Sigmoid colon (tissue), 4 donors: Measurements from ENCODE around the gene CAPZA2.

Source experiments
- POLR2AphosphoS5 ChIP-seq, 4 donors: sonication (generic); formaldehyde crosslinking; IDR thresholded peaks; one replicate each; pipeline ENCODE4 v1.6.1; 2017; ENCODE audit warnings: antibody characterized with exemption in 4 of 4
- TF ChIP-seq, protein P1 (sequence below), 4 experiments: fragments of 450-650 bp in 3 of 4; fragments of 200-600 bp in 1 of 4; IDR thresholded peaks; one replicate each; pipeline ENCODE4 v1.5.1; 2016 to 2019; ENCODE audit warnings: antibody characterized with exemption in 4 of 4, mild to moderate bottlenecking in 3 of 4, moderate library complexity in 2 of 4

DNA sequence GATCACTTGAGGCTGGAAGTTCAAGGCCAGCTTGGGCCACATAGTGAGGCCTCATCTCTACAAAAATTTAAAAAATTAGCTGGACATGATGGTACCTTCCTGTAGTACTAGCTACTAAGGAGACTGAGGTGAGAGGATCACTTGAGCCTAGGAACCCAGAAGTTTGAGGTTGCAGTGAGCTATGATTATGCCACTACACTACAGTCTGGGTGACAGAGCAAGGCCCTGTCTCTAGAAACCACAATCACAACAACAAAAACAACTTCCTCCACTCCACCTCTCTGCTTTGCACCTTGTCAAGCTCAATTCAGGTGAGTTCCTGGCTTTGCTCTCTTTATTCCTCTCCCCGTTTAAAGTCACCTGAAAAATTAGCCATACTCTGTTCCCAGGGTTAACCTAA is 8.3 kb upstream of the CAPZA2 start:
- TF ChIP-seq, protein P1, sequence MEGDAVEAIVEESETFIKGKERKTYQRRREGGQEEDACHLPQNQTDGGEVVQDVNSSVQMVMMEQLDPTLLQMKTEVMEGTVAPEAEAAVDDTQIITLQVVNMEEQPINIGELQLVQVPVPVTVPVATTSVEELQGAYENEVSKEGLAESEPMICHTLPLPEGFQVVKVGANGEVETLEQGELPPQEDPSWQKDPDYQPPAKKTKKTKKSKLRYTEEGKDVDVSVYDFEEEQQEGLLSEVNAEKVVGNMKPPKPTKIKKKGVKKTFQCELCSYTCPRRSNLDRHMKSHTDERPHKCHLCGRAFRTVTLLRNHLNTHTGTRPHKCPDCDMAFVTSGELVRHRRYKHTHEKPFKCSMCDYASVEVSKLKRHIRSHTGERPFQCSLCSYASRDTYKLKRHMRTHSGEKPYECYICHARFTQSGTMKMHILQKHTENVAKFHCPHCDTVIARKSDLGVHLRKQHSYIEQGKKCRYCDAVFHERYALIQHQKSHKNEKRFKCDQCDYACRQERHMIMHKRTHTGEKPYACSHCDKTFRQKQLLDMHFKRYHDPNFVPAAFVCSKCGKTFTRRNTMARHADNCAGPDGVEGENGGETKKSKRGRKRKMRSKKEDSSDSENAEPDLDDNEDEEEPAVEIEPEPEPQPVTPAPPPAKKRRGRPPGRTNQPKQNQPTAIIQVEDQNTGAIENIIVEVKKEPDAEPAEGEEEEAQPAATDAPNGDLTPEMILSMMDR (IDR thresholded peaks at IDR 0.05) = no peak
- TF ChIP-seq POLR2AphosphoS5 (IDR thresholded peaks at IDR 0.05) = no peak
